Endodermal cell (in vitro differentiated cells): ENCODE measurements around the gene AP5S1. TPM values are rescaled to one million over a fixed set of nuclear protein-coding genes. Genes with fewer than 3 reads are reported as not detected.

Experiments used
- DNase-seq: peaks from one replicate; pipeline ENCODE4 v3.0.0-alpha.2; 2017
- H3K27ac ChIP-seq: 2 replicates; pipeline ENCODE4 v1.5.1; 2013; ENCODE audit warnings: mild to moderate bottlenecking, low read depth, low read length, moderate library complexity
- H3K27me3 ChIP-seq: 2 replicates; pipeline ENCODE4 v1.6.1; 2013; ENCODE audit warnings: mild to moderate bottlenecking, low read length, moderate library complexity; ENCODE audit not compliant: insufficient read depth, control insufficient read depth, poor library complexity, severe bottlenecking
- H3K36me3 ChIP-seq: 2 replicates; pipeline ENCODE4 v1.7.0; 2013; ENCODE audit warnings: mild to moderate bottlenecking, low read length, moderate library complexity; ENCODE audit not compliant: control insufficient read depth, insufficient read depth
- H3K4me1 ChIP-seq: one replicate; pipeline ENCODE4 v1.7.0; 2013; ENCODE audit warnings: low read length; ENCODE audit not compliant: control insufficient read depth, insufficient read depth
- H3K4me3 ChIP-seq: 2 replicates; pipeline ENCODE4 v1.5.1; 2013; ENCODE audit warnings: mild to moderate bottlenecking, low read length, moderate library complexity
- H3K9ac ChIP-seq: 2 replicates; pipeline ENCODE4 v1.6.1; 2013; ENCODE audit warnings: mild to moderate bottlenecking, low read length, moderate library complexity; ENCODE audit not compliant: poor library complexity, severe bottlenecking; ENCODE audit errors: extremely low read depth
- H3K9me3 ChIP-seq: 2 replicates; pipeline ENCODE4 v1.6.1; 2013; ENCODE audit warnings: mild to moderate bottlenecking, low read length, moderate library complexity; ENCODE audit not compliant: control insufficient read depth
- H3K27ac Mint-ChIP-seq: 2 replicates; pipeline ENCODE4 v1.8.0; 2020; ENCODE audit warnings: mixed read lengths
- H3K27me3 Mint-ChIP-seq: 2 replicates; pipeline ENCODE4 v1.8.0; 2021; ENCODE audit warnings: mild to moderate bottlenecking, mixed read lengths; ENCODE audit not compliant: insufficient read depth
- H3K36me3 Mint-ChIP-seq: 2 replicates; pipeline ENCODE4 v1.8.0; 2020; ENCODE audit warnings: low read depth, mixed read lengths
- H3K4me1 Mint-ChIP-seq: 2 replicates; pipeline ENCODE4 v1.8.0; 2020; ENCODE audit warnings: mixed read lengths
- H3K4me3 Mint-ChIP-seq: 2 replicates; pipeline ENCODE4 v1.8.0; 2020; ENCODE audit warnings: mild to moderate bottlenecking, moderate library complexity, mixed read lengths
- H3K9me3 Mint-ChIP-seq: 2 replicates; pipeline ENCODE4 v1.8.0; 2020; ENCODE audit warnings: mild to moderate bottlenecking, mixed read lengths
- WGBS, 2 experiments: methylation state at CpG; one replicate each; pipeline versions ENCODE4 v1.1.5 to v1.1.7; 2013; ENCODE audit warnings: missing lambda C conversion rate in 2 of 2, mixed read lengths in 1 of 2; ENCODE audit not compliant: insufficient coverage in 1 of 2, insufficient read length in 1 of 2; 5-methylcytosine and 5-hydroxymethylcytosine counted together
- total RNA-seq, 2 donors: library from RNA; stranded (reverse); fragmentation: NEBNext Ultra II Directional in 1 of 2; extraction: Animal tissue kit (Norgen Biotek cat#: 25700) in 1 of 2; gene quantifications; 2 replicates in 1 of 2; 3 replicates in 1 of 2; pipeline ENCODE4 v1.2.1, GENCODE V29; 2021
- TF ChIP-seq, protein P1 (sequence below): fragments of 200-600 bp; sonication (generic); conservative IDR thresholded peaks from 2 replicates; pipeline ENCODE4 v1.5.0; 2021; ENCODE audit warnings: antibody characterized with exemption, mild to moderate bottlenecking

Gene AP5S1
- total RNA-seq, 2 donors from 2014 or later = 5.1 to 6.1 TPM

DNA sequence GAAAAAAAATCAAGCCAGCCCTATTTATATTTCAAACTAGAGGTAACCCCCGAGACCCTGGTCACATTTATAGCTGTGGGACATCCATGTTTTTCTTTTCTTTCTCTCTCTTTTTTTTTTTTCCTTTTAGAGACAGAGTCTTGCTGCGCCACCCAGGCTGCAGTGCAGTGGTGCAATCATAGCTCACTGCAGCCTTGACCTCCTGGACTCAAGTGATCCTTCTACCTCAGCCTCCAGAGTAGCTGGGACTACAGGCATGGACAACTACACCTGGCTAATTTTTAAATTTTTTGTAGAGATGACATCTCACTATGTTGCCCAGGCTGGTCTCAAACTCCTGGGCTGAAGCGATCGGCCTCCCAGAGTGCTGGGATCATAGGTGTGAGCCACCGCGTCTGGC, 38.3 kb downstream of the AP5S1 start:
- DNase-seq = no peak
- Mint-ChIP-seq H3K27ac (no peak overlapping the region), H3K4me1 (no peaks in the 10 kb centered on the region), H3K36me3 (peaks cover 77% of the 10 kb centered on the region), H3K9me3 (peaks cover 4% of the 10 kb centered on the region), H3K4me3 (no peak overlapping the region), H3K27me3 (no peaks in the 10 kb centered on the region)
- H3K4me1 ChIP-seq = no peaks in the 10 kb centered on the region
- TF ChIP-seq, protein P1, sequence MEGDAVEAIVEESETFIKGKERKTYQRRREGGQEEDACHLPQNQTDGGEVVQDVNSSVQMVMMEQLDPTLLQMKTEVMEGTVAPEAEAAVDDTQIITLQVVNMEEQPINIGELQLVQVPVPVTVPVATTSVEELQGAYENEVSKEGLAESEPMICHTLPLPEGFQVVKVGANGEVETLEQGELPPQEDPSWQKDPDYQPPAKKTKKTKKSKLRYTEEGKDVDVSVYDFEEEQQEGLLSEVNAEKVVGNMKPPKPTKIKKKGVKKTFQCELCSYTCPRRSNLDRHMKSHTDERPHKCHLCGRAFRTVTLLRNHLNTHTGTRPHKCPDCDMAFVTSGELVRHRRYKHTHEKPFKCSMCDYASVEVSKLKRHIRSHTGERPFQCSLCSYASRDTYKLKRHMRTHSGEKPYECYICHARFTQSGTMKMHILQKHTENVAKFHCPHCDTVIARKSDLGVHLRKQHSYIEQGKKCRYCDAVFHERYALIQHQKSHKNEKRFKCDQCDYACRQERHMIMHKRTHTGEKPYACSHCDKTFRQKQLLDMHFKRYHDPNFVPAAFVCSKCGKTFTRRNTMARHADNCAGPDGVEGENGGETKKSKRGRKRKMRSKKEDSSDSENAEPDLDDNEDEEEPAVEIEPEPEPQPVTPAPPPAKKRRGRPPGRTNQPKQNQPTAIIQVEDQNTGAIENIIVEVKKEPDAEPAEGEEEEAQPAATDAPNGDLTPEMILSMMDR = no peak
- peaks cover 14% of the 10 kb centered on the region for H3K9me3 ChIP-seq
- WGBS, 2 experiments = 92 to 98% methylated on average over 6 of the region's 6 CpGs
- H3K9ac ChIP-seq = no peak overlapping the region
- peaks cover 58% of the 10 kb centered on the region for H3K36me3 ChIP-seq
- H3K27me3 ChIP-seq = no peaks in the 10 kb centered on the region
- no peak overlapping the region for H3K4me3 ChIP-seq
- H3K27ac ChIP-seq = no peak overlapping the region

DNA sequence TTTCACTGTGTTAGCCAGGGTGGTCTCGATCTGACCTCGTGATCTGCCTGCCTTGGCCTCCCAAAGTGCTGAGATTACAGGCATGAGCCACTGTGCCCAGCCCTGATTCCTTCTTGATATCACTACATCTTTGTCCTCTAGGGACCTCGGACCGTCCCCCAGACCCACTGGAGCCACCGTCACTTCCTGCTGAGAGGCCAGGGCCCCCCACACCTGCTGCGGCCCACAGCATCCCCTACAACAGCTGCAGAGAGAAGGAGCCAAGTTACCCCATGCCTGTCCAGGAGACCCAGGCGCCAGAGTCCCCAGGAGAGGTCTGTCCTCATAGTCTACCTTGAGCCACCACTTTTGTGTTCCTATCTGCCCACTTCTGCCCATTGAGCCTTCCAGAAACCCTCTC, 40.8 kb downstream of the AP5S1 start:
- TF ChIP-seq, protein P1 = no peak
- H3K27ac Mint-ChIP-seq = no peak overlapping the region
- H3K27me3 Mint-ChIP-seq = no peaks in the 10 kb centered on the region
- H3K27me3 ChIP-seq = no peaks in the 10 kb centered on the region
- 95 to 96% methylated on average over 5 to 7 of the region's 7 CpGs for WGBS, 2 experiments
- DNase-seq = no peak
- no peaks in the 10 kb centered on the region for H3K4me1 Mint-ChIP-seq
- H3K36me3 ChIP-seq = peaks cover 59% of the 10 kb centered on the region
- H3K4me1 ChIP-seq = no peaks in the 10 kb centered on the region
- no peak overlapping the region for H3K9ac ChIP-seq
- H3K36me3 Mint-ChIP-seq = peaks cover 77% of the 10 kb centered on the region
- peaks cover 14% of the 10 kb centered on the region for H3K9me3 ChIP-seq
- H3K27ac ChIP-seq = no peak overlapping the region
- no peak overlapping the region for H3K4me3 ChIP-seq
- H3K4me3 Mint-ChIP-seq = no peak overlapping the region
- H3K9me3 Mint-ChIP-seq = peaks cover 4% of the 10 kb centered on the region

DNA sequence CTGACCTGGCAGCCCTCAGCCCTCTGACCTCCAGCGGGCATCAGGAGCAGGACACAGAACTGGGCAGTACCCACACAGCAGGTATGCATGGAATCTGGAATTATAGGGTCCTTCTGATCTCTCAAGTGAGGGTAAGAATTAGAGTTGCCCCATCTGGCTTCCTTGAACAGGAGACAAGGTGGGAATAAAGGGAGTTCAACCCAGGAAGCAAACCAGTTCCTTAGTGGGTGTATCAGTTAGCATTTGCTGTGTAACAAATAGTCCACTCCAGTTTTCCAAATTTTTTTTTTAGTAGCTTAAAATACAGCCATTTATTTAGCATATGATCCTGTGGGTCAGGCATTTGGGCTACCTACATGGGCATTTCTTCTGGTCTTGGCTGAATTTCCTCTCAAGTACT, 42.0 kb downstream of the AP5S1 start:
- H3K27me3 Mint-ChIP-seq = no peaks in the 10 kb centered on the region

More for the DNA sequence above, 42.0 kb downstream of the AP5S1 start:
- H3K27ac Mint-ChIP-seq = no peak overlapping the region
- Histone ChIP-seq H3K36me3 (peaks cover 55% of the 10 kb centered on the region), H3K9ac (no peak overlapping the region), H3K27ac (no peak overlapping the region), H3K4me1 (no peaks in the 10 kb centered on the region), H3K4me3 (no peak overlapping the region), H3K9me3 (peaks cover 14% of the 10 kb centered on the region), H3K27me3 (no peaks in the 10 kb centered on the region)
- peaks cover 4% of the 10 kb centered on the region for H3K9me3 Mint-ChIP-seq
- H3K4me1 Mint-ChIP-seq = no peaks in the 10 kb centered on the region
- peaks cover 76% of the 10 kb centered on the region for H3K36me3 Mint-ChIP-seq
- no peak for DNase-seq
- TF ChIP-seq, protein P1 = no peak
- WGBS, 2 experiments = 86 to 95% methylated on average over 1 of the region's 1 CpG
- H3K4me3 Mint-ChIP-seq = no peak overlapping the region
